ENCODE results near the gene TNFSF4. TPM values are rescaled to one million over a fixed set of nuclear protein-coding genes. Genes with fewer than 3 reads are reported as not detected.
"Not testable (repeated sequence)": the region's sequence is repeated elsewhere in the genome, so short reads cannot be mapped to it uniquely, and the experiment has no call there.

The TNFSF4 gene
- total and polyA plus RNA-seq, 2 of the 13 experiments (the other 11 are each of a cell fraction or from before 2014, with no cell fraction given) = 2.4 to 7.9 TPM

DNA sequence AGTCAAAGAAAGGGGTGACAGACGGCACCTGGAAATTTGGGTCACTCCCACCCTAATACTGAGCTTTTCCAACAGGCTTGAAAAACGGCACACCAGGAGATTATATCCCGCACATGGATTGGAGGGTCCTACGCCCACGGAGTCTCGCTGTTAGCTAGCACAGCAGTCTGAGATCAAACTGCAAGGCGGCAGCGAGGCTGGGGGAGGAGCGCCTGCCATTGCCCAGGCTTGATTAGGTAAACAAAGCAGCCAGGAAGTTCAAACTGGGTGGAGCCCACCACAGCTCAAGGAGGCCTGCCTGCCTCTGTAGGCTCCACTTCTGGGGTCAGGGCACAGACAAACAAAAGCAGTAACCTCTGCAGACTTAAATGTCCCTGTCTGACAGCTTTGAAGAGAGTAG is 53.2 kb downstream of the TNFSF4 start (continued):
- TF ChIP-seq ZNF563 (CRISPR knock-in tag; IDR thresholded peaks at IDR 0.05) (0 out of 2 replicates have a peak, but pooled peaks have one; percentile 33), CBX5 (CRISPR knock-in tag; IDR thresholded peaks at IDR 0.05; ENCODE audit: borderline replicate concordance) (peak; percentile 47; the same call in 1 of the 2 replicates), GABPB1 (CRISPR knock-in tag; IDR thresholded peaks at IDR 0.05) (0 out of 2 replicates have a peak, but pooled peaks have one; percentile 34), NR2F6 (IDR thresholded peaks at IDR 0.05) (peak; percentile 33; the same call in 1 of the 2 replicates), NR2F6 (CRISPR knock-in tag; IDR thresholded peaks at IDR 0.05) (peak; percentile 52; the same call in 1 of the 2 replicates), ZBTB7B (CRISPR knock-in tag; IDR thresholded peaks at IDR 0.05) (peak; percentile 63; the same call in 1 of the 2 replicates), FOXA3 (CRISPR knock-in tag; IDR thresholded peaks at IDR 0.05) (peak; percentile 72), FOXP1 (CRISPR knock-in tag; IDR thresholded peaks at IDR 0.05) (peak; percentile 17; the same call in 1 of the 2 replicates), ETV5 (CRISPR knock-in tag; IDR thresholded peaks at IDR 0.05; ENCODE audit: borderline replicate concordance) (peak; percentile 50; the same call in 1 of the 2 replicates)
- TF ChIP-seq, protein P1, sequence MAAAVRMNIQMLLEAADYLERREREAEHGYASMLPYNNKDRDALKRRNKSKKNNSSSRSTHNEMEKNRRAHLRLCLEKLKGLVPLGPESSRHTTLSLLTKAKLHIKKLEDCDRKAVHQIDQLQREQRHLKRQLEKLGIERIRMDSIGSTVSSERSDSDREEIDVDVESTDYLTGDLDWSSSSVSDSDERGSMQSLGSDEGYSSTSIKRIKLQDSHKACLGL (CRISPR knock-in tag; IDR thresholded peaks at IDR 0.05) = 0 out of 2 replicates have a peak, but pooled peaks have one; percentile 29
- TF ChIP-seq, protein P2, sequence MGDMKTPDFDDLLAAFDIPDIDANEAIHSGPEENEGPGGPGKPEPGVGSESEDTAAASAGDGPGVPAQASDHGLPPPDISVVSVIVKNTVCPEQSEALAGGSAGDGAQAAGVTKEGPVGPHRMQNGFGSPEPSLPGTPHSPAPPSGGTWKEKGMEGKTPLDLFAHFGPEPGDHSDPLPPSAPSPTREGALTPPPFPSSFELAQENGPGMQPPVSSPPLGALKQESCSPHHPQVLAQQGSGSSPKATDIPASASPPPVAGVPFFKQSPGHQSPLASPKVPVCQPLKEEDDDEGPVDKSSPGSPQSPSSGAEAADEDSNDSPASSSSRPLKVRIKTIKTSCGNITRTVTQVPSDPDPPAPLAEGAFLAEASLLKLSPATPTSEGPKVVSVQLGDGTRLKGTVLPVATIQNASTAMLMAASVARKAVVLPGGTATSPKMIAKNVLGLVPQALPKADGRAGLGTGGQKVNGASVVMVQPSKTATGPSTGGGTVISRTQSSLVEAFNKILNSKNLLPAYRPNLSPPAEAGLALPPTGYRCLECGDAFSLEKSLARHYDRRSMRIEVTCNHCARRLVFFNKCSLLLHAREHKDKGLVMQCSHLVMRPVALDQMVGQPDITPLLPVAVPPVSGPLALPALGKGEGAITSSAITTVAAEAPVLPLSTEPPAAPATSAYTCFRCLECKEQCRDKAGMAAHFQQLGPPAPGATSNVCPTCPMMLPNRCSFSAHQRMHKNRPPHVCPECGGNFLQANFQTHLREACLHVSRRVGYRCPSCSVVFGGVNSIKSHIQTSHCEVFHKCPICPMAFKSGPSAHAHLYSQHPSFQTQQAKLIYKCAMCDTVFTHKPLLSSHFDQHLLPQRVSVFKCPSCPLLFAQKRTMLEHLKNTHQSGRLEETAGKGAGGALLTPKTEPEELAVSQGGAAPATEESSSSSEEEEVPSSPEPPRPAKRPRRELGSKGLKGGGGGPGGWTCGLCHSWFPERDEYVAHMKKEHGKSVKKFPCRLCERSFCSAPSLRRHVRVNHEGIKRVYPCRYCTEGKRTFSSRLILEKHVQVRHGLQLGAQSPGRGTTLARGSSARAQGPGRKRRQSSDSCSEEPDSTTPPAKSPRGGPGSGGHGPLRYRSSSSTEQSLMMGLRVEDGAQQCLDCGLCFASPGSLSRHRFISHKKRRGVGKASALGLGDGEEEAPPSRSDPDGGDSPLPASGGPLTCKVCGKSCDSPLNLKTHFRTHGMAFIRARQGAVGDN (CRISPR knock-in tag; IDR thresholded peaks at IDR 0.05) = peak; percentile 49
- TF ChIP-seq, protein P3, sequence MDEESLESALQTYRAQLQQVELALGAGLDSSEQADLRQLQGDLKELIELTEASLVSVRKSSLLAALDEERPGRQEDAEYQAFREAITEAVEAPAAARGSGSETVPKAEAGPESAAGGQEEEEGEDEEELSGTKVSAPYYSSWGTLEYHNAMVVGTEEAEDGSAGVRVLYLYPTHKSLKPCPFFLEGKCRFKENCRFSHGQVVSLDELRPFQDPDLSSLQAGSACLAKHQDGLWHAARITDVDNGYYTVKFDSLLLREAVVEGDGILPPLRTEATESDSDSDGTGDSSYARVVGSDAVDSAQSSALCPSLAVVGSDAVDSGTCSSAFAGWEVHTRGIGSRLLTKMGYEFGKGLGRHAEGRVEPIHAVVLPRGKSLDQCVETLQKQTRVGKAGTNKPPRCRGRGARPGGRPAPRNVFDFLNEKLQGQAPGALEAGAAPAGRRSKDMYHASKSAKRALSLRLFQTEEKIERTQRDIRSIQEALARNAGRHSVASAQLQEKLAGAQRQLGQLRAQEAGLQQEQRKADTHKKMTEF (CRISPR knock-in tag; IDR thresholded peaks at IDR 0.05) = peak; percentile 54; the same call in 1 of the 2 replicates
- TF ChIP-seq, protein P4, sequence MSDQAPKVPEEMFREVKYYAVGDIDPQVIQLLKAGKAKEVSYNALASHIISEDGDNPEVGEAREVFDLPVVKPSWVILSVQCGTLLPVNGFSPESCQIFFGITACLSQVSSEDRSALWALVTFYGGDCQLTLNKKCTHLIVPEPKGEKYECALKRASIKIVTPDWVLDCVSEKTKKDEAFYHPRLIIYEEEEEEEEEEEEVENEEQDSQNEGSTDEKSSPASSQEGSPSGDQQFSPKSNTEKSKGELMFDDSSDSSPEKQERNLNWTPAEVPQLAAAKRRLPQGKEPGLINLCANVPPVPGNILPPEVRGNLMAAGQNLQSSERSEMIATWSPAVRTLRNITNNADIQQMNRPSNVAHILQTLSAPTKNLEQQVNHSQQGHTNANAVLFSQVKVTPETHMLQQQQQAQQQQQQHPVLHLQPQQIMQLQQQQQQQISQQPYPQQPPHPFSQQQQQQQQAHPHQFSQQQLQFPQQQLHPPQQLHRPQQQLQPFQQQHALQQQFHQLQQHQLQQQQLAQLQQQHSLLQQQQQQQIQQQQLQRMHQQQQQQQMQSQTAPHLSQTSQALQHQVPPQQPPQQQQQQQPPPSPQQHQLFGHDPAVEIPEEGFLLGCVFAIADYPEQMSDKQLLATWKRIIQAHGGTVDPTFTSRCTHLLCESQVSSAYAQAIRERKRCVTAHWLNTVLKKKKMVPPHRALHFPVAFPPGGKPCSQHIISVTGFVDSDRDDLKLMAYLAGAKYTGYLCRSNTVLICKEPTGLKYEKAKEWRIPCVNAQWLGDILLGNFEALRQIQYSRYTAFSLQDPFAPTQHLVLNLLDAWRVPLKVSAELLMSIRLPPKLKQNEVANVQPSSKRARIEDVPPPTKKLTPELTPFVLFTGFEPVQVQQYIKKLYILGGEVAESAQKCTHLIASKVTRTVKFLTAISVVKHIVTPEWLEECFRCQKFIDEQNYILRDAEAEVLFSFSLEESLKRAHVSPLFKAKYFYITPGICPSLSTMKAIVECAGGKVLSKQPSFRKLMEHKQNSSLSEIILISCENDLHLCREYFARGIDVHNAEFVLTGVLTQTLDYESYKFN (CRISPR knock-in tag; conservative IDR thresholded peaks at IDR 0.05) = peak; percentile 45; the same call in 1 of the 2 replicates
- TF ChIP-seq FOXP1 (IDR thresholded peaks at IDR 0.05) = not testable (repeated sequence)

Measured in HepG2 (cell line).